HepG2 (cell line): ENCODE data around the gene CLUH. TPM values are rescaled to one million over a fixed set of nuclear protein-coding genes. Genes with fewer than 3 reads are reported as not detected.

Source experiments
- GTF2F1 ChIP-seq: fragments of 150-350 bp; IDR thresholded peaks from 2 replicates; pipeline ENCODE4 v1.6.1; 2014; ENCODE audit warnings: low read length
- HNRNPK ChIP-seq: fragments of 200-400 bp; formaldehyde crosslinking; IDR thresholded peaks from 2 replicates; pipeline ENCODE4 v1.6.1; 2018; ENCODE audit warnings: low read length, low read depth, moderate library complexity, mild to moderate bottlenecking; ENCODE audit not compliant: poor library complexity, severe bottlenecking
- KAT7 ChIP-seq: IDR thresholded peaks from 2 replicates; pipeline ENCODE4 v1.6.1; 2018; ENCODE audit warnings: borderline replicate concordance, missing compliant biosample characterization
- NRL ChIP-seq: sonication (generic); formaldehyde crosslinking; IDR thresholded peaks from 2 replicates; pipeline ENCODE4 v1.5.0; 2020; ENCODE audit warnings: missing genetic modification reagents, mild to moderate bottlenecking, moderate library complexity, borderline replicate concordance
- PLRG1 ChIP-seq: fragments of 450-650 bp; conservative IDR thresholded peaks from 2 replicates; pipeline ENCODE4 v1.6.1; 2016
- POLR2AphosphoS5 ChIP-seq: IDR thresholded peaks from 2 replicates; pipeline ENCODE4 v1.6.1; 2012; ENCODE audit warnings: low read depth, low read length
- SRSF4 ChIP-seq: fragments of 200-400 bp; formaldehyde crosslinking; IDR thresholded peaks from one replicate; pipeline ENCODE4 v1.6.1; 2018; ENCODE audit warnings: mild to moderate bottlenecking, low read depth, low read length, moderate library complexity; ENCODE audit not compliant: poor library complexity, severe bottlenecking
- ZFP36L2 ChIP-seq: sonication (generic); formaldehyde crosslinking; IDR thresholded peaks from 2 replicates; pipeline ENCODE4 v1.4.0; 2020; ENCODE audit warnings: missing genetic modification reagents
- ZNF101 ChIP-seq: sonication (generic); formaldehyde crosslinking; IDR thresholded peaks from 2 replicates; pipeline ENCODE4 v1.4.0; 2020; ENCODE audit warnings: mild to moderate bottlenecking, low read depth, missing genetic modification reagents, borderline replicate concordance
- ZNF224 ChIP-seq: sonication (generic); formaldehyde crosslinking; IDR thresholded peaks from 2 replicates; pipeline ENCODE4 v1.5.0; 2020; ENCODE audit warnings: mild to moderate bottlenecking, missing genetic modification reagents
- ZNF264 ChIP-seq: sonication (generic); formaldehyde crosslinking; IDR thresholded peaks from 2 replicates; pipeline ENCODE4 v1.4.0; 2020; ENCODE audit warnings: missing genetic modification reagents
- polyA plus RNA-seq, 8 experiments: library from polyadenylated mRNA; depleted of rRNA in 3 of 8; stranded (reverse) in 7 of 8; unstranded in 1 of 8; fragments of >200 nt; fragmentation: Illumina TruSeq in 4 of 8; extraction: Trizol in 4 of 8; gene quantifications; 2 replicates each; pipeline versions ENCODE4 v1.2.1 to v1.2.3, GENCODE V29; 2011 to 2016; ENCODE audit warnings: low read depth in 4 of 8, missing spikeins in 1 of 8, mixed read lengths in 1 of 8; ENCODE audit not compliant: insufficient read depth in 1 of 8
- total RNA-seq, 5 experiments: library from RNA; depleted of rRNA; stranded (reverse); fragments of >200 nt; fragmentation: Illumina TruSeq; extraction: Trizol; gene quantifications; 2 replicates each; pipeline ENCODE4 v1.2.3, GENCODE V29; 2016; ENCODE audit warnings: low read depth in 1 of 5
- TF ChIP-seq, protein P1 (sequence below): sonication (generic); formaldehyde crosslinking; IDR thresholded peaks from 2 replicates; pipeline ENCODE4 v1.5.0; 2020; ENCODE audit warnings: missing genetic modification reagents, mild to moderate bottlenecking, borderline replicate concordance
- TF ChIP-seq, protein P2 (sequence below): sonication (generic); formaldehyde crosslinking; IDR thresholded peaks from 2 replicates; pipeline ENCODE4 v1.5.1; 2020; ENCODE audit warnings: mild to moderate bottlenecking, missing genetic modification reagents, borderline replicate concordance
- TF ChIP-seq, protein P3 (sequence below): IDR thresholded peaks from 2 replicates; pipeline ENCODE4 v1.6.1; 2016; ENCODE audit warnings: missing biosample characterization, missing genetic modification reagents, low read depth
- TF ChIP-seq, protein P4 (sequence below), 2 experiments: sonication (generic) in 1 of 2; formaldehyde crosslinking in 1 of 2; IDR thresholded peaks; 2 replicates each; pipeline versions ENCODE4 v1.5.1 to v1.6.1; 2011 to 2020; ENCODE audit warnings: borderline replicate concordance in 1 of 2, low read depth in 1 of 2, low read length in 1 of 2, mild to moderate bottlenecking in 1 of 2, missing genetic modification reagents in 1 of 2, moderate library complexity in 1 of 2
- TF ChIP-seq, protein P5 (sequence below), 2 experiments: fragments of 450-650 bp in 1 of 2; sonication (generic) in 1 of 2; formaldehyde crosslinking; IDR thresholded peaks; 2 replicates each; pipeline versions ENCODE4 v1.5.0 to v1.8.0; 2020 to 2022; ENCODE audit warnings: mild to moderate bottlenecking in 1 of 2, missing genetic modification reagents in 1 of 2

CLUH gene
- total and polyA plus RNA-seq, 2 of the 13 experiments (the other 11 are each of a cell fraction or from before 2014, with no cell fraction given) = 30.9 to 60.5 TPM

DNA sequence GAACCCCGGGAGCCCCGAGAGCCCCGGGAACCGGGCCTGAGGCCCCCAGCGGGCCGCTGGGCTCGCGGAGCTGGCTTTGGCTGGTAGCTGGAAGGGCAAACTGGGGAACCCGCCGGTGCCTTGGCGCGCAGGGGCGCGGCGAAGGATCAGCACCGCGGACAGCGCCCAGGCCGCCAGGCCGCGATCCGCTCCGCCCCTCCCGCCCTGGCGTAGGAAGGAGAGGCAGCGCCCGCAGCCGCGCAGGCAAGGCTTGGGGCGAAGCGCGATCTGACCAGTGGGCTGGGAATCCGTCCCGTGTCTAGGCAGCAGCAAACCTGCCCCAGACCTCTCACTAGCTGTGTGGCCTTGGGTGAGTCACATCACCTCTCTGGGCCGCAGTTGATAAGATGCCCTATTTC lies 38.2 kb upstream of the CLUH start (continued):
- TF ChIP-seq, protein P1, sequence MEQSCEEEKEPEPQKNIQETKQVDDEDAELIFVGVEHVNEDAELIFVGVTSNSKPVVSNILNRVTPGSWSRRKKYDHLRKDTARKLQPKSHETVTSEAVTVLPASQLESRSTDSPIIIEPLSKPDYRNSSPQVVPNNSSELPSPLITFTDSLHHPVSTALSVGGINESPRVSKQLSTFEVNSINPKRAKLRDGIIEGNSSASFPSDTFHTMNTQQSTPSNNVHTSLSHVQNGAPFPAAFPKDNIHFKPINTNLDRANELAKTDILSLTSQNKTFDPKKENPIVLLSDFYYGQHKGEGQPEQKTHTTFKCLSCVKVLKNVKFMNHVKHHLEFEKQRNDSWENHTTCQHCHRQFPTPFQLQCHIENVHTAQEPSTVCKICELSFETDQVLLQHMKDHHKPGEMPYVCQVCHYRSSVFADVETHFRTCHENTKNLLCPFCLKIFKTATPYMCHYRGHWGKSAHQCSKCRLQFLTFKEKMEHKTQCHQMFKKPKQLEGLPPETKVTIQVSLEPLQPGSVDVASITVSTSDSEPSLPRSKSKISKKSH (CRISPR knock-in tag) = peak; percentile 94
- TF ChIP-seq POLR2AphosphoS5 = no peak
- TF ChIP-seq, protein P2, sequence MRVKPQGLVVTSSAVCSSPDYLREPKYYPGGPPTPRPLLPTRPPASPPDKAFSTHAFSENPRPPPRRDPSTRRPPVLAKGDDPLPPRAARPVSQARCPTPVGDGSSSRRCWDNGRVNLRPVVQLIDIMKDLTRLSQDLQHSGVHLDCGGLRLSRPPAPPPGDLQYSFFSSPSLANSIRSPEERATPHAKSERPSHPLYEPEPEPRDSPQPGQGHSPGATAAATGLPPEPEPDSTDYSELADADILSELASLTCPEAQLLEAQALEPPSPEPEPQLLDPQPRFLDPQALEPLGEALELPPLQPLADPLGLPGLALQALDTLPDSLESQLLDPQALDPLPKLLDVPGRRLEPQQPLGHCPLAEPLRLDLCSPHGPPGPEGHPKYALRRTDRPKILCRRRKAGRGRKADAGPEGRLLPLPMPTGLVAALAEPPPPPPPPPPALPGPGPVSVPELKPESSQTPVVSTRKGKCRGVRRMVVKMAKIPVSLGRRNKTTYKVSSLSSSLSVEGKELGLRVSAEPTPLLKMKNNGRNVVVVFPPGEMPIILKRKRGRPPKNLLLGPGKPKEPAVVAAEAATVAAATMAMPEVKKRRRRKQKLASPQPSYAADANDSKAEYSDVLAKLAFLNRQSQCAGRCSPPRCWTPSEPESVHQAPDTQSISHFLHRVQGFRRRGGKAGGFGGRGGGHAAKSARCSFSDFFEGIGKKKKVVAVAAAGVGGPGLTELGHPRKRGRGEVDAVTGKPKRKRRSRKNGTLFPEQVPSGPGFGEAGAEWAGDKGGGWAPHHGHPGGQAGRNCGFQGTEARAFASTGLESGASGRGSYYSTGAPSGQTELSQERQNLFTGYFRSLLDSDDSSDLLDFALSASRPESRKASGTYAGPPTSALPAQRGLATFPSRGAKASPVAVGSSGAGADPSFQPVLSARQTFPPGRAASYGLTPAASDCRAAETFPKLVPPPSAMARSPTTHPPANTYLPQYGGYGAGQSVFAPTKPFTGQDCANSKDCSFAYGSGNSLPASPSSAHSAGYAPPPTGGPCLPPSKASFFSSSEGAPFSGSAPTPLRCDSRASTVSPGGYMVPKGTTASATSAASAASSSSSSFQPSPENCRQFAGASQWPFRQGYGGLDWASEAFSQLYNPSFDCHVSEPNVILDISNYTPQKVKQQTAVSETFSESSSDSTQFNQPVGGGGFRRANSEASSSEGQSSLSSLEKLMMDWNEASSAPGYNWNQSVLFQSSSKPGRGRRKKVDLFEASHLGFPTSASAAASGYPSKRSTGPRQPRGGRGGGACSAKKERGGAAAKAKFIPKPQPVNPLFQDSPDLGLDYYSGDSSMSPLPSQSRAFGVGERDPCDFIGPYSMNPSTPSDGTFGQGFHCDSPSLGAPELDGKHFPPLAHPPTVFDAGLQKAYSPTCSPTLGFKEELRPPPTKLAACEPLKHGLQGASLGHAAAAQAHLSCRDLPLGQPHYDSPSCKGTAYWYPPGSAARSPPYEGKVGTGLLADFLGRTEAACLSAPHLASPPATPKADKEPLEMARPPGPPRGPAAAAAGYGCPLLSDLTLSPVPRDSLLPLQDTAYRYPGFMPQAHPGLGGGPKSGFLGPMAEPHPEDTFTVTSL = peak; percentile 49; the same call in 1 of the 2 replicates
- peak; percentile 91 for TF ChIP-seq NRL (CRISPR knock-in tag)
- TF ChIP-seq, protein P3, sequence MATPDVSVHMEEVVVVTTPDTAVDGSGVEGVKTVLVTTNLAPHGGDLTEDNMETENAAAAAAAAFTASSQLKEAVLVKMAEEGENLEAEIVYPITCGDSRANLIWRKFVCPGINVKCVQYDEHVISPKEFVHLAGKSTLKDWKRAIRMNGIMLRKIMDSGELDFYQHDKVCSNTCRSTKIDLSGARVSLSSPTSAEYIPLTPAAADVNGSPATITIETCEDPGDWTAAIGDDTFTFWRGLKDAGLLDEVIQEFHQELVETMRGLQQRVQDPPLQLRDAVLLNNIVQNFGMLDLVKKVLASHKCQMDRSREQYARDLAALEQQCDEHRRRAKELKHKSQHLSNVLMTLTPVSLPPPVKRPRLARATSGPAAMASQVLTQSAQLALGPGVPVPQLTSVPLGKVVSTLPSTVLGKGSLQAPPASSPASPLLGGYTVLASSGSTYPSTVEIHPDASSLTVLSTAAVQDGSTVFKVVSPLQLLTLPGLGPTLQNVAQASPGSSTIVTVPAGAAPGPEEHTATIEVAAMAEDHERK (CRISPR knock-in tag) = no peak
- TF ChIP-seq SRSF4 = no peak
- no peak for TF ChIP-seq PLRG1
- 0 out of 2 replicates have a peak, but pooled peaks have one; percentile 34 for TF ChIP-seq ZNF101 (CRISPR knock-in tag)
- TF ChIP-seq, protein P4, sequence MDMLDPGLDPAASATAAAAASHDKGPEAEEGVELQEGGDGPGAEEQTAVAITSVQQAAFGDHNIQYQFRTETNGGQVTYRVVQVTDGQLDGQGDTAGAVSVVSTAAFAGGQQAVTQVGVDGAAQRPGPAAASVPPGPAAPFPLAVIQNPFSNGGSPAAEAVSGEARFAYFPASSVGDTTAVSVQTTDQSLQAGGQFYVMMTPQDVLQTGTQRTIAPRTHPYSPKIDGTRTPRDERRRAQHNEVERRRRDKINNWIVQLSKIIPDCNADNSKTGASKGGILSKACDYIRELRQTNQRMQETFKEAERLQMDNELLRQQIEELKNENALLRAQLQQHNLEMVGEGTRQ (IDR thresholded peaks at IDR 0.05; ENCODE audit: low read depth, low read length) = no peak
- TF ChIP-seq, protein P4 (CRISPR knock-in tag; IDR thresholded peaks at IDR 0.05; ENCODE audit: borderline replicate concordance) = no peak
- TF ChIP-seq ZFP36L2 (CRISPR knock-in tag) = peak; percentile 96
- no peak; the same call in 1 of the 2 replicates for TF ChIP-seq ZNF224 (CRISPR knock-in tag)
- TF ChIP-seq, protein P5, sequence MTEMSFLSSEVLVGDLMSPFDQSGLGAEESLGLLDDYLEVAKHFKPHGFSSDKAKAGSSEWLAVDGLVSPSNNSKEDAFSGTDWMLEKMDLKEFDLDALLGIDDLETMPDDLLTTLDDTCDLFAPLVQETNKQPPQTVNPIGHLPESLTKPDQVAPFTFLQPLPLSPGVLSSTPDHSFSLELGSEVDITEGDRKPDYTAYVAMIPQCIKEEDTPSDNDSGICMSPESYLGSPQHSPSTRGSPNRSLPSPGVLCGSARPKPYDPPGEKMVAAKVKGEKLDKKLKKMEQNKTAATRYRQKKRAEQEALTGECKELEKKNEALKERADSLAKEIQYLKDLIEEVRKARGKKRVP (CRISPR knock-in tag; IDR thresholded peaks at IDR 0.05) = peak in 1 of 2 experiments; percentile 82; a peak in 2 of 4 replicates
- no peak for TF ChIP-seq KAT7 (CRISPR knock-in tag)
- no peak for TF ChIP-seq GTF2F1
- TF ChIP-seq ZNF264 (CRISPR knock-in tag) = peak; percentile 96
- TF ChIP-seq HNRNPK = peak; percentile 82
